Measurements from ENCODE around the gene THADA. TPM values are rescaled to one million over a fixed set of nuclear protein-coding genes. Genes with fewer than 3 reads are reported as not detected.
"Not testable (repeated sequence)": the region's sequence is repeated elsewhere in the genome, so short reads cannot be mapped to it uniquely, and the experiment has no call there.

The THADA gene
- total RNA-seq, 1 donor from 2014 or later = 18.4 TPM

- DNase-seq (ENCODE audit: low spot score) = no peak
- intact Hi-C loops (cut with DNase I) = no loop called here
These were observed 139.9 kb downstream of the THADA start for GRCh38 chr2:43455731-43456642.

DNA sequence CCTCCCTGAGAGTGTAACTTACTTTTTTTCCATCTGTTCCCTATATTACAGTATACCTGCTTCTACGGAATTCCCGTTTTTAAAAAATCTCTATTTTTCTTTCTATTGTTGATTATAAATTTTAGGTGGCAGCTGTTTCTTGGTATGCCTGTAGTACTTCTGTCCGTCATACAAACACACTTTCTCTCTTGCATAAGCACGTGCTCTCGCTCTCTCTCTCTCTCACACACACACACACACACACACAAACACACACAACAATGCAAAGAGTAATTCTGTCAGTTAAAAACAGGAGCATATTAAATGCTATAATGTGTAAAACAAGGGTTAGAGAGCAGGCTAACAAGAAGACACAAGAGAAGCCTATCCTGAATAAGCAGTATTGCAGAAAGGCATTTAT is 140.5 kb downstream of the THADA start:
- intact Hi-C loops (cut with DNase I) = no loop called here
- DNase-seq (ENCODE audit: low spot score) = no peak

DNA sequence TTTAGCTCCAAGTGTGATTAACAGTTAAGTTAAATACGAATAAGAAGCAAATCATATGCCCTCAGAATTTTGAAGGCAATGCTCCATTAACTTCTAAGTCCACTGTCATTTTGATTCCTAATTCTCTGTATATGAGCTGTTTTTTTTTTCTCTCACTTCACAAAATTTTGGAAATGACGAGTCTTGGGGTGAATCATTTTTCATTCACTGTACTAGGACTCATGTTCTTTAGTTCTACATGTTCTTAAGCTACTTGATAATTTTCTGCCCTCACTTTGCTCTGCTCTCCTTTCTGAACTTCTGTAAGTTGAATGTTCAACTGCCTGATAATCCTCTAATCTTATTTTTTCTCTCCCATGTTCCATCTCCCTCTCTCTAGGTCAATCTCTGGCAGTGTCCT is 141.0 kb downstream of the THADA start:
- intact Hi-C loops (cut with DNase I) = no loop called here
- no peak for DNase-seq (ENCODE audit: low spot score)

- intact Hi-C loops (cut with DNase I) = no loop called here
- DNase-seq (ENCODE audit: low spot score) = no peak
These were observed 142.4 kb downstream of the THADA start for GRCh38 chr2:43453179-43454170.

GRCh38 chr2:43452318-43452731 is 143.5 kb downstream of the THADA start:
- DNase-seq (ENCODE audit: low spot score) = no peak
- intact Hi-C loops (cut with DNase I) = no loop called here

DNA sequence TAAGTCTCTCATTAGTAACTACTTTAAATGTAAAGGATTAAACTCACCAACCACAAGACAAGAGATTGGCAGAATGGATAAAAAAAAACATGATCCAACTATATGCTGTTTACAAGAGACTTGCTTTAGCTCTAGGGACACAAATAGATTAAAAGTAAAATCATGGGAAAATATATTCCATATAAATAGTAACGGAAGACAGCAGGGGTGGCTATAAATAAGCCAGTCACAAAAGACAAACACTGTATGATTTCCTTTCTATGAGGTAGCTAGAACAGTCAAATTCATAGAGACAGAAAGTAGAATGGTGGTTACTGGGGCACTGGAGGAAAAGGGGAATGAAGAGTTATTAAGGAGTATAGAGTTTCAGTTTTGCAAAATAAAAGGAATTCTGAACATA is 145.2 kb downstream of the THADA start:
- no peak for DNase-seq (ENCODE audit: low spot score)
- intact Hi-C loops (cut with DNase I) = no loop called here

GRCh38 chr2:43448822-43449110 is 147.1 kb downstream of the THADA start:
- DNase-seq (ENCODE audit: low spot score) = no peak
- intact Hi-C loops (cut with DNase I) = no loop called here

GRCh38 chr2:43448011-43448821 is 147.6 kb downstream of the THADA start:
- intact Hi-C loops (cut with DNase I) = no loop called here

DNA sequence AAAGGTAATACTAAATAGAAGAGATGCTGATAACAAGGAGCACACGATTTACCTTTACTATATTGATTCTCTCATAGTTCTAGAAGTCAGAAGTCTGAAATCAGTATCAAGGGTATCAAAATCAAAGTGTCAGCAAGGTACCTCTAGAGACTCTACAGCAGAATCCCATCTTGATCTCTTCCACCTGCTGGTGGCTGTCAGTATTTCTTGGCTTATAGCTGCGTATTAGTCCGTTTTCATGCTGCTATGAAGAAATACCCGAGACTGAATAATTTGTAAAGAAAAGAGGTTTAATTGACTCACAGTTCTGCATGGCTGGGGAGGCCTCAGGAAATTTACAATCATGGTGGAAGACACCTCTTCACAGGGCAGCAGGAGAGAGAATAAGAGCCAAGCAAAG is 149.1 kb downstream of the THADA start:
- intact Hi-C loops (cut with DNase I); DNase-seq (ENCODE audit: low spot score): not testable (repeated sequence)

More at GRCh38 chr2:43448011-43448821, 147.6 kb downstream of the THADA start:
- DNase-seq (ENCODE audit: low spot score) = no peak

- intact Hi-C loops (cut with DNase I) = no loop called here
These were observed 150.1 kb downstream of the THADA start for GRCh38 chr2:43445781-43446180.

GRCh38 chr2:43444989-43445645 is 150.7 kb downstream of the THADA start:
- no peak for DNase-seq (ENCODE audit: low spot score)
- intact Hi-C loops (cut with DNase I) = no loop called here

More at GRCh38 chr2:43445781-43446180, 150.1 kb downstream of the THADA start:
- DNase-seq (ENCODE audit: low spot score) = no peak

GRCh38 chr2:43443282-43443681 is 152.6 kb downstream of the THADA start:
- no peak for DNase-seq (ENCODE audit: low spot score)
- intact Hi-C loops (cut with DNase I) = no loop called here

GRCh38 chr2:43441195-43441594 is 154.6 kb downstream of the THADA start:
- no peak for DNase-seq (ENCODE audit: low spot score)
- intact Hi-C loops (cut with DNase I) = no loop called here

- intact Hi-C loops (cut with DNase I) = no loop called here
- DNase-seq (ENCODE audit: low spot score) = no peak
These were observed 156.8 kb downstream of the THADA start for GRCh38 chr2:43438858-43439655.

DNA sequence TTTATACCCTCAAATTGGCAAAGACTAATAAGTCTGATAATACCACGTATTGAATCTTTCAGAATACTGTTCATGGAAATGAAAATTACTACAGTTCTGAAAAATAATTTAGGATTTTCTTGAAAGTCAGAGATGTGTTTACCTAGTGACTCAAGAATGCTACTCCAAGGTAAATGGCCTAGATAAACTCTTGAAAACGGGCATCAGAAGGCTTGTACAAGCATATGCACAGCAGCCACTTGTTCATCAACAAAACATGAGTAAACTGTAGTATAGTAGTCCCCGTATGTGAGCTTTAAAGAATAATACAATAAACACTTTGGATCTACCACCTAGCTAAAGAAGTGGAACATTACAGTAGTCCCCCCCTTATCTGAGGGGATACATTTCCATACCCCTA is 157.5 kb downstream of the THADA start:
- intact Hi-C loops (cut with DNase I) = no loop called here
- DNase-seq (ENCODE audit: low spot score) = no peak

GRCh38 chr2:43437363-43437762 is 158.5 kb downstream of the THADA start:
- no peak for DNase-seq (ENCODE audit: low spot score)

DNA sequence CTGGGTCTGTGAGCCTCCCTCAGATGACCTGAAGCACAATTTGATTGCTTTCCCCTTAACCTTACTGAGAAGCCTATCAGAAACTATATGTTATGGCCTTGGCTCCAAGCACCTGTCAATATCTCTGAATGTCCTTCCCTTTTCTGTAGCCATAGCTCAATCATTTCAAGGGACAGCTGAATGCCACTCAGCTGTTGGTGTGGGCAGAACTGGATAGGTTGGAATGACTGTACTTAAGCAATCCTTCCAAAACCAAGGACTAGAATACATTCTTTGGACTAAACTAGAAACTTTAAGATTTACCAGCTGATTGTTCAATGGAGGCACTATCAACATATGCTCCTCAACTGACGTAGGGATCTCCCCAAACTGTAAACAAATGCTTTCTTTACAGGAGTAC is 159.4 kb downstream of the THADA start:
- DNase-seq (ENCODE audit: low spot score) = no peak
- intact Hi-C loops (cut with DNase I) = no loop called here

More at GRCh38 chr2:43437363-43437762, 158.5 kb downstream of the THADA start:
- intact Hi-C loops (cut with DNase I) = no loop called here

GRCh38 chr2:43435746-43436145 is 160.1 kb downstream of the THADA start:
- intact Hi-C loops (cut with DNase I) = no loop called here
- no peak for DNase-seq (ENCODE audit: low spot score)
